Nephron (organoid): Measurements from ENCODE around the gene BLMH.

Experiments used
- H3K27ac Mint-ChIP-seq, 3 experiments: 2 replicates each; pipeline ENCODE4 v1.8.0; 2020; ENCODE audit warnings: mixed read lengths in 3 of 3, mild to moderate bottlenecking in 2 of 3, moderate library complexity in 1 of 3
- H3K27me3 Mint-ChIP-seq: 2 replicates; pipeline ENCODE4 v1.8.0; 2021; ENCODE audit warnings: low read depth, mild to moderate bottlenecking, moderate library complexity, mixed read lengths
- H3K36me3 Mint-ChIP-seq: 2 replicates; pipeline ENCODE4 v1.8.0; 2020; ENCODE audit warnings: low read depth, mixed read lengths
- H3K4me1 Mint-ChIP-seq: 2 replicates; pipeline ENCODE4 v1.8.0; 2020; ENCODE audit warnings: mixed read lengths
- H3K4me3 Mint-ChIP-seq, 3 experiments: 2 replicates each; pipeline ENCODE4 v1.8.0; 2020; ENCODE audit warnings: mild to moderate bottlenecking in 3 of 3, mixed read lengths in 3 of 3, moderate library complexity in 2 of 3
- H3K9me3 Mint-ChIP-seq: 2 replicates; pipeline ENCODE4 v1.8.0; 2020; ENCODE audit warnings: mixed read lengths
- TF ChIP-seq, protein P1 (sequence below), 3 experiments: fragments of 200-600 bp; sonication (generic); IDR thresholded peaks; one replicate each; pipeline ENCODE4 v1.5.0; 2021; ENCODE audit warnings: antibody characterized with exemption in 3 of 3; ENCODE audit not compliant: unreplicated experiment in 3 of 3

Gene BLMH, protein sequence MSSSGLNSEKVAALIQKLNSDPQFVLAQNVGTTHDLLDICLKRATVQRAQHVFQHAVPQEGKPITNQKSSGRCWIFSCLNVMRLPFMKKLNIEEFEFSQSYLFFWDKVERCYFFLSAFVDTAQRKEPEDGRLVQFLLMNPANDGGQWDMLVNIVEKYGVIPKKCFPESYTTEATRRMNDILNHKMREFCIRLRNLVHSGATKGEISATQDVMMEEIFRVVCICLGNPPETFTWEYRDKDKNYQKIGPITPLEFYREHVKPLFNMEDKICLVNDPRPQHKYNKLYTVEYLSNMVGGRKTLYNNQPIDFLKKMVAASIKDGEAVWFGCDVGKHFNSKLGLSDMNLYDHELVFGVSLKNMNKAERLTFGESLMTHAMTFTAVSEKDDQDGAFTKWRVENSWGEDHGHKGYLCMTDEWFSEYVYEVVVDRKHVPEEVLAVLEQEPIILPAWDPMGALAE

DNA sequence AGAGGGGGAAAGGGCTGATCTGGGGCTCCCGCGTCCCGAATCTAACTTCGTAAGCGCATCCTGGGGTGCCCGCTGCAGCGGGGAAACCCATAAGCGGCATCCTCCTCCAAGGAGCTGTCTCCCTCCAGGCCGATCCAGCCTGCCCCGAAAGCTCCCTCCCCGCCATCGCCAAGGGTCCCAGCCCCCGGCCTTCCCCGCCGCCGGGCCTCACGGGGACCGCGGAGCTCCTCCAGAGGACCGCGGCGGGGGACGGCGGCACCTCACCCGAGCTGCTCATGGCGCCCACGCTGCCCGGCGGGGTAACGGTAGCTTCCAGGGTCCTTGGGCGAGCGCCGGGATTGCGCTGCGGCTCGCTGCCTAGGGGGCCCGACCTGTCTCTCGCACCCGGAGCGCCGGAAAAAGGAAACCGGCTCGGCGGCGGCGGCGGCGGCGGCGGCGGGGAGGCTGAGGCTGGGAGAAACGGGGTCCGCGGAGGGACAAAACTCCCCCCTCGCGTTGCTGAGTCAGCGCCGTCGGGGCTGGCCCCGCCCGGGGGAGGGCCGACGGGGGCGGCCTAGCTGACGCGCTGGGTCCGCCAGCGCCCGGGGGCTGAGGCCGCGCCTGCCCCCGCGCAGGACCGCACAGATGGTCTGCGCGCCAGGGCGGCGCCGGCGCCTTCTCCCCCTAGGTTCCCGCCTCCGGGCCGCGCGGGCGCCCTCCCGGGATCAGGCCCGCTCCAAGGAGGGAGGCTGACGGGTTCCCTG lies at the start of gene BLMH:
TSS of gene BLMH (minus strand) at position 402 of the 743 bp plus-strand sequence. CDS start at position 277, 125 bp downstream.
- Mint-ChIP-seq H3K4me3 (peak within 1 kb of the TSS; percentile 93 to 99 (median 96)), H3K4me1 (peaks cover 19% of the 10 kb centered on the region), H3K9me3 (no peaks in the 10 kb centered on the region), H3K27ac (peak within 1 kb of the TSS; percentile 88 to 89 (median 89)), H3K36me3 (peaks cover 13% of the 10 kb centered on the region), H3K27me3 (peaks cover 4% of the 10 kb centered on the region)
- TF ChIP-seq, protein P1, sequence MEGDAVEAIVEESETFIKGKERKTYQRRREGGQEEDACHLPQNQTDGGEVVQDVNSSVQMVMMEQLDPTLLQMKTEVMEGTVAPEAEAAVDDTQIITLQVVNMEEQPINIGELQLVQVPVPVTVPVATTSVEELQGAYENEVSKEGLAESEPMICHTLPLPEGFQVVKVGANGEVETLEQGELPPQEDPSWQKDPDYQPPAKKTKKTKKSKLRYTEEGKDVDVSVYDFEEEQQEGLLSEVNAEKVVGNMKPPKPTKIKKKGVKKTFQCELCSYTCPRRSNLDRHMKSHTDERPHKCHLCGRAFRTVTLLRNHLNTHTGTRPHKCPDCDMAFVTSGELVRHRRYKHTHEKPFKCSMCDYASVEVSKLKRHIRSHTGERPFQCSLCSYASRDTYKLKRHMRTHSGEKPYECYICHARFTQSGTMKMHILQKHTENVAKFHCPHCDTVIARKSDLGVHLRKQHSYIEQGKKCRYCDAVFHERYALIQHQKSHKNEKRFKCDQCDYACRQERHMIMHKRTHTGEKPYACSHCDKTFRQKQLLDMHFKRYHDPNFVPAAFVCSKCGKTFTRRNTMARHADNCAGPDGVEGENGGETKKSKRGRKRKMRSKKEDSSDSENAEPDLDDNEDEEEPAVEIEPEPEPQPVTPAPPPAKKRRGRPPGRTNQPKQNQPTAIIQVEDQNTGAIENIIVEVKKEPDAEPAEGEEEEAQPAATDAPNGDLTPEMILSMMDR (IDR thresholded peaks at IDR 0.05; ENCODE audit: unreplicated experiment in 3 of 3): no peak

DNA sequence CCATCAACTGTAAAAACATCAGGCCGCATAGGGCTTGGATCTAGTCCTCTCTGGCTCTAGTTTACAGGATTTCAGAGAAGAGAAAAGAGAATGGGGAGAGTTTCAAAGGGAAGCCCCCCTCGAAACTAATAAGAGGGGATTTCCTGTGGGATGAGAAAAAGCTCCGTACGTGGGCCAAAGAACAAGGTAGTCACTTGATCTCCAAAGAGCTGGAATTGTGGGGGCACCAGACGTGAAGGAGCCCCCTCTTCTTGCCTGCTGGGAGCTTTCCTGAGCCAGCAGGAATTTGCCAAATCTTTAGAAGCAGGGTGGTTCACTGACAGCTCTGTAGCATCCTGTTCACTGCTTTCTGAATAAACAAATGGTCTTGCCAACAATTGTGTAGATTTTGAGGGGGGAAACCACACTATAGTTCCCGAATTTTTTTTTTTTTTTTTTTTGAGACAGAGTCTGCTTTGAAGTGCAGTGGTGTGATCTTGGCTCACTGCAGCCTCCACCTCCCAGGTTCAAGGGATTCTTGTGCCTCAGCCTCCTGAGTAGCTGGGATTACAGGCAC lies 49.1 kb upstream of the BLMH start:
- H3K9me3 Mint-ChIP-seq: no peaks in the 10 kb centered on the region
- H3K27me3 Mint-ChIP-seq: no peaks in the 10 kb centered on the region
- no peak overlapping the region for H3K4me3 Mint-ChIP-seq
- H3K27ac Mint-ChIP-seq: peak overlapping the region; percentile 89 to 93 (median 90)
- H3K4me1 Mint-ChIP-seq: peaks cover 33% of the 10 kb centered on the region
- H3K36me3 Mint-ChIP-seq: no peaks in the 10 kb centered on the region
- TF ChIP-seq, protein P1 (IDR thresholded peaks at IDR 0.05; ENCODE audit: unreplicated experiment in 3 of 3): no peak

DNA sequence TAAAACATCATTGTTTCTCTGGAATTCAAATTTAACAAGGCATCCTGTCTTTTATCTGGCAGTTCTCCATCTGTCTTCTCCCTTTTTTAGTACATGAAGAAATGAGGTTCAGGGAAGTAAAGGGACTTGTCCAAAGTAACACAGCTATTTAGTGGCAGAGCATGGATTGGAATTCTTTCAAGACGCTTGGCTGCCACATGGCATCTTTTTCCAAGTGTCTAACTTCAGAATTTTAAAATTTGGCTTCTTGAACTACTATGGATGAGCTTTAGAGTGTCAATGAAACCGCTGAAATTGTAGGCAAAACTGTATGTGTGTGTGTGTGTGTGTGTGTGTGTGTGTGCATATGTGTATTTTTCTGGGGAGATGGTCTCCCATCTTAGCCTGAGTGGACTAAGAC lies 47.3 kb upstream of the BLMH start:
- Mint-ChIP-seq H3K36me3 (no peaks in the 10 kb centered on the region), H3K9me3 (no peaks in the 10 kb centered on the region), H3K4me3 (no peak overlapping the region), H3K27me3 (no peaks in the 10 kb centered on the region), H3K4me1 (peaks cover 24% of the 10 kb centered on the region), H3K27ac (no peak overlapping the region)
- TF ChIP-seq, protein P1 (IDR thresholded peaks at IDR 0.05; ENCODE audit: unreplicated experiment in 3 of 3): no peak

DNA sequence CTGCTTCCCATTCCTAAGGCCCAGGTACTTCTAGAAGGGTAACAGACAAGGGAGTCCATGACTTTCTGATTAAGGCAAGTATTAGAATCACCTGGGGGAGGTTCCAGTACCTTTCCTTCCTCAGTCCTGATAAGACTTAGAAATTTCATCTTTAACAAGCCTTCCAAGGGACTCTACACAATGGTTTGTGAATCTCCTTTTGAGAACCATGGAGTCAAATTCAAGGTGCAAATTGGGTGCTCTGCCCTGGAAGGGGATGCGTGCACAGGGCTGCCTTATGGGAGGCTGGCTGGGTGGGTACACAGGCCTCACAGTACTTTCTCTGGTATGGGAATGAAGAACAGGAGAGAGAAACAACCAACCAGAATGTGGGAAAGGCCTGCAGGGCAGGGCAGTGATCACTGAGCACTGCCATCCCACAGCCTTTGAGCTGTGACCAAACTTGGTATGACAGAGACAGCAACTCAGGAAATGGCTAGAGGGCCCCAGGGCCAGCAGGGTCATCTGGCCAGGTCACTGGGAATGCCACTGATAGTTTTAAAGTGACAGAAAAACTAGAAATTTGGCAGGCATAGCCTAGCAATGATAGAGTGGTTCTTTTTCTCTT lies 45.8 kb upstream of the BLMH start:
- no peaks in the 10 kb centered on the region for H3K9me3 Mint-ChIP-seq
- no peaks in the 10 kb centered on the region for H3K36me3 Mint-ChIP-seq
- peak overlapping the region in 1 of 3 experiments; percentile 84 for H3K27ac Mint-ChIP-seq
- H3K4me1 Mint-ChIP-seq: peaks cover 26% of the 10 kb centered on the region
- no peaks in the 10 kb centered on the region for H3K27me3 Mint-ChIP-seq
- TF ChIP-seq, protein P1 (IDR thresholded peaks at IDR 0.05; ENCODE audit: unreplicated experiment in 3 of 3): no peak
- H3K4me3 Mint-ChIP-seq: no peak overlapping the region

DNA sequence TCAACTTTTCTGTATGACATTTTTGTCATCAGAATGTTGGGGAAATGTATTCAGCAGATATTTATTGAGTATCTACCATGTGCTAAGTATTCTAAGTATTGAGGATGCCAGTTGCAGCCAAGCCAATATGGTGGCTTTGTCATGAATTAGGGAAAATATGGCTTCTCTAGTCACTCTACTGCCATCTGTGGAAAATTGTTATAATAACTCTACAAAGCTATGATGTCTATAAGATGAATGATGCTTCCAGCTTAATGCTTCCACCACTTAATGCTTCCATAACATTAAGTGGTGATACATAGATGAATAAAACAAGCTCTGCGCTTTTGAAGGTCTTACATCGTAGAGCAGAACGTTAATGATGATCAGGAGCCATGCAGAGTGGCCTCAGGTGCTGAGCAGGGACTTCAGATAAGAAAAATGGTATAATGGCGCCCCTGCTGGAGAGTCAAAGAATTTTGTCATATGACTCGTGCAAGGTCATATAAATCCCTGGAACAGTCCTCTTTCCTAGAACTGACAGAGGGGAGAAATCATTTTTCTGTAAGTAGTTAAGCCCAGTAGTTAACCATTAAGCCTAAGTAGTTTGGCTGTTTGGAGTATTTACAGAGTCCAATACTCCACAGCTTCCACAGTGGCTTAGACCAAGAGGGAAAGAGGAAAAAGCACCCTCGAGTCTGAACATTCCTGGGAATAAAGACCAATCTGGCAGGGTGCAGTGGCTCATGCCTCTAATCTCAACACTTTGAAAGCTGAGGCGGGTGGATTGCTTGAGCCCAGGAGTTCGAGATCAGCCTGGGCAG lies 44.8 kb upstream of the BLMH start:
- no peaks in the 10 kb centered on the region for H3K9me3 Mint-ChIP-seq
- H3K36me3 Mint-ChIP-seq: no peaks in the 10 kb centered on the region
- TF ChIP-seq, protein P1 (IDR thresholded peaks at IDR 0.05; ENCODE audit: unreplicated experiment in 3 of 3): peak in 2 of 3 experiments; percentile 42 to 59
- no peak overlapping the region for H3K4me3 Mint-ChIP-seq
- H3K4me1 Mint-ChIP-seq: peaks cover 25% of the 10 kb centered on the region
- H3K27ac Mint-ChIP-seq: peak overlapping the region in 2 of 3 experiments; percentile 65 to 95
- no peaks in the 10 kb centered on the region for H3K27me3 Mint-ChIP-seq
